Measurements from ENCODE around the gene TBX15.

TBX15 gene

DNA sequence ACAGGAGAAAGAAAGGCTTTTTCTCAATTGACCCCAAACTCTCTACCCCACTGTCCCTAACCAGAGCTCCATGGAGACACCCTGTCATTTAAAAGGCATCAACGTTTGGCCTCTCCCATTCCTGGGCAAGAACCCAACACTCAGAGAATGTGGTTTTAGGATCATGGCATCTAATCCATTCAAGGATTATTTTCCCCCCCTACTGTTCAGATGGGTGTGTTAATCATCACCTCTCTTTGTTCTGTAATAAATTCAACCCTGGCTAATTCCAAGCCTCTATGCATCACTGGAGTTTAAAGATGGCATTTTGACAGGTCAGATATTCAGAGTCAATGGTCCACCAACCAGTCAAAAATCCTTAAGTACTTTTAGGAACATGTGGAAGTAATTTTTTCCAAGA, 42.7 kb downstream of the TBX15 start:
- no peak overlapping the region for H3K4me3 ChIP-seq (ENCODE audit: low read depth, low read length)
- DNase-seq (ENCODE audit: low read depth) = no peak
- in situ Hi-C loops (cut with HindIII; ENCODE audit: low sequenced_read_pairs) = no loop called here
- TF ChIP-seq, protein P1, sequence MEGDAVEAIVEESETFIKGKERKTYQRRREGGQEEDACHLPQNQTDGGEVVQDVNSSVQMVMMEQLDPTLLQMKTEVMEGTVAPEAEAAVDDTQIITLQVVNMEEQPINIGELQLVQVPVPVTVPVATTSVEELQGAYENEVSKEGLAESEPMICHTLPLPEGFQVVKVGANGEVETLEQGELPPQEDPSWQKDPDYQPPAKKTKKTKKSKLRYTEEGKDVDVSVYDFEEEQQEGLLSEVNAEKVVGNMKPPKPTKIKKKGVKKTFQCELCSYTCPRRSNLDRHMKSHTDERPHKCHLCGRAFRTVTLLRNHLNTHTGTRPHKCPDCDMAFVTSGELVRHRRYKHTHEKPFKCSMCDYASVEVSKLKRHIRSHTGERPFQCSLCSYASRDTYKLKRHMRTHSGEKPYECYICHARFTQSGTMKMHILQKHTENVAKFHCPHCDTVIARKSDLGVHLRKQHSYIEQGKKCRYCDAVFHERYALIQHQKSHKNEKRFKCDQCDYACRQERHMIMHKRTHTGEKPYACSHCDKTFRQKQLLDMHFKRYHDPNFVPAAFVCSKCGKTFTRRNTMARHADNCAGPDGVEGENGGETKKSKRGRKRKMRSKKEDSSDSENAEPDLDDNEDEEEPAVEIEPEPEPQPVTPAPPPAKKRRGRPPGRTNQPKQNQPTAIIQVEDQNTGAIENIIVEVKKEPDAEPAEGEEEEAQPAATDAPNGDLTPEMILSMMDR (IDR thresholded peaks at IDR 0.05; ENCODE audit: low read depth, low read length, missing control alignments) = no peak

GRCh38 chr1:118944546-118944945, 43.6 kb downstream of the TBX15 start:
- in situ Hi-C loops (cut with HindIII; ENCODE audit: low sequenced_read_pairs) = no loop called here
- no peak for DNase-seq (ENCODE audit: low read depth)
- TF ChIP-seq, protein P1 (IDR thresholded peaks at IDR 0.05; ENCODE audit: low read depth, low read length, missing control alignments) = no peak
- H3K4me3 ChIP-seq (ENCODE audit: low read depth, low read length) = no peak overlapping the region

- in situ Hi-C loops (cut with HindIII; ENCODE audit: low sequenced_read_pairs) = no loop called here
- H3K4me3 ChIP-seq (ENCODE audit: low read depth, low read length) = no peak overlapping the region
- TF ChIP-seq, protein P1 (IDR thresholded peaks at IDR 0.05; ENCODE audit: low read depth, low read length, missing control alignments) = no peak
- no peak for DNase-seq (ENCODE audit: low read depth)
Observed at GRCh38 chr1:118944133-118944532, 44.0 kb downstream of the TBX15 start.

DNA sequence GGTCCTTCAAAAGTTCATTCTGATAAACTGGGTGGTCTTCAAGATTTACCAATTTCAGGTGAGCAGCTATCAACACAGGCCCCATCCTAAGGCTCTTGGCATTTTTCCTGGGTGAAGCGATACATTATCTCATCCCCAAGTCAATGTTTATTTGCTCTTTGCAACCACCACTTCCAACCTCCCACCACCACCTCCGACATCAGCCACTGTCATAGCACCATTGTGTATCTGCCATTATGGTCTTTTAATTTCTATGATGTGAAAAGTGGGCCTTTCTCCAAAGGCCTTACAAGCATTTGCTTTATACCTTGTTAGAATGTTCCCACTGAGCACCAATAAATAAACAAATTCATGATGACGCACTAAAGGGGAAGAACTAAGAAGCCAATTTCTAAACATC, 47.2 kb downstream of the TBX15 start:
- in situ Hi-C loops (cut with HindIII; ENCODE audit: low sequenced_read_pairs) = no loop called here
- no peak for DNase-seq (ENCODE audit: low read depth)
- no peak overlapping the region for H3K4me3 ChIP-seq (ENCODE audit: low read depth, low read length)
- TF ChIP-seq, protein P1 (IDR thresholded peaks at IDR 0.05; ENCODE audit: low read depth, low read length, missing control alignments) = no peak

- TF ChIP-seq, protein P1 (IDR thresholded peaks at IDR 0.05; ENCODE audit: low read depth, low read length, missing control alignments) = no peak
- H3K4me3 ChIP-seq (ENCODE audit: low read depth, low read length) = no peak overlapping the region
- in situ Hi-C loops (cut with HindIII; ENCODE audit: low sequenced_read_pairs) = no loop called here
- no peak for DNase-seq (ENCODE audit: low read depth)
Observed at GRCh38 chr1:118937413-118938072, 50.6 kb downstream of the TBX15 start.

- no peak for DNase-seq (ENCODE audit: low read depth)
- H3K4me3 ChIP-seq (ENCODE audit: low read depth, low read length) = no peak overlapping the region
- in situ Hi-C loops (cut with HindIII; ENCODE audit: low sequenced_read_pairs) = no loop called here
- TF ChIP-seq, protein P1 (IDR thresholded peaks at IDR 0.05; ENCODE audit: low read depth, low read length, missing control alignments) = no peak
Observed at GRCh38 chr1:118934706-118935105, 53.4 kb downstream of the TBX15 start.

Measured in astrocyte of the cerebellum (primary cell).